ENCODE results near the gene DCP1B.
"Not testable (repeated sequence)": the region's sequence is repeated elsewhere in the genome, so short reads cannot be mapped to it uniquely, and the experiment has no call there.

DCP1B gene

DNA sequence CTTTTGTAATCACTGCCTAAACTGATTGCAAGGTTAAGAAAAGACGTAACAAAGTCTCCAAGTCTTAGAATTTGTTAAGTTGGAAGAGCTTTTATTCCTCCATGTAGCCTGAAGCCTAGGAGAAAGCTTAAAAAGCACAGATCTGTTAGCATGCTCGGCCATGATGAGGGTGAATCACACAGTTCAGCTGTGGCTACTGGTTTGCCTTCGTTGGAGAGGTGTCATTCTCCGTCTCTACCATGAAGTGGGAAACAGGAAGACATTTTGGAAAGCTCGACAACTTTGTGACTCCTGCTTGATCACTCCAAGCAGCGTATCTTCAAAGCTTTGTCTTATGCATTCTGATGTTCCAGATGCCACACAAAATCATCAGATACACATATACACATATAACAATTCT lies 27.1 kb downstream of the DCP1B start:
- no peak for DNase-seq (ENCODE audit: low read depth in 1 of 2, low spot score in 1 of 2)

DNA sequence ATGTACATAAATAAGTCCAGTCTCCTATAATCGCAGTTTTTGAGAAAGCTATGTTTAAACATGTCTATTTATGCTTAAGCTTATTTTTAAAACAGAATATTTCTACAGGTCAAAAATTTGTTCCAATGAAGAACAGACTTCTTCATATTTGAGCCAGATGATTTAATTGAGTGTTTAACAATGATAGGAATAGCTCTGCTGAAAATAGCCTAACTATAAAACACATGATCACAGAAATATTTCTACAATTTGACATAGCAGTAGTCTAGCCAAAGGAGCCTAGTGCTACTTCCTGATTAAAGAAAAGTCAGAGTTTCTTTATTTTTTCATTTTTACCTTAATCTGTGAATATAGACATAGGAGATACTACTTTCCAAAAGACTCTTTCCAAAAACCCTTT lies 29.4 kb downstream of the DCP1B start:
- no peak for DNase-seq (ENCODE audit: low read depth in 1 of 2, low spot score in 1 of 2)

DNA sequence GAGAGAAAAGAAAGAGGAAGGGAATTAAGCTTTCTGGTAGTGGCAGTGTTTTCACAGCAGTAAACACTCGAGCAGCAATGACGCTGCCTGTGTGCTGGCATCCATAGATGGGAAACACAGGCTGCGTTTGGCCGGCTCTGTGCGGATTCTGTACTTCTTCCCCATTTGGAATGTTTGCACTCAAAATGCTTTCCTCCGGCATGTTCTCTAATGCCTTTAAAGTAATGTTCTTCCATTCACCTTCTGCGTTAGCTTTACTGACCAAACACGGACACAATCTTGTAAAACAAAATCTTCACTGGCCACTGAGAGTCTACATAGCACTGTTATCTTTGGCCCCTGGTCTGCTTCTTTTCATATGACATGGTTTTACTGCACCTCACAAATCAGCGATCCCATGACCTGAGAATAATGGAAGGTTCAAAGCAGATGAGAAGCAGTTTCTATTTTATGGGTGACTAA lies 31.4 kb downstream of the DCP1B start:
- DNase-seq (ENCODE audit: low read depth in 1 of 2, low spot score in 1 of 2) = no peak

DNA sequence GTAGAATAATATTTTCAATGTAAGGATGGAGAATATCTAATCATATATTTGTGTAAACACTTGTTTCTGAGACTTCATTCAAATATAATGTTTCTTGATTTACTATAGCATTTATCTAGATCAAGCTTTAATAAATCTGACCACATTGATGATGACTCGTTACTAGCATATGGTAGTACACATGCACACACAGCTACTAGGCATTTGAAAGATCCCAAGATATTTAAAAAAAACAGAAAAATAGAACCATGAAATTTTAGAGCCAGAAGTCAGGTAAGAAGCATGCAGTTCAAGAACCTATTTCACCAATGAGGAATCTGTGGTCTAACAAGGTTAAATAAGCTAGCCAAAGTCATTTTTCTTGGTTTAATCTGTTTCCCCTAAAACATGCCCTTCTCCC lies 32.0 kb downstream of the DCP1B start:
- DNase-seq (ENCODE audit: low read depth in 1 of 2, low spot score in 1 of 2) = no peak

DNA sequence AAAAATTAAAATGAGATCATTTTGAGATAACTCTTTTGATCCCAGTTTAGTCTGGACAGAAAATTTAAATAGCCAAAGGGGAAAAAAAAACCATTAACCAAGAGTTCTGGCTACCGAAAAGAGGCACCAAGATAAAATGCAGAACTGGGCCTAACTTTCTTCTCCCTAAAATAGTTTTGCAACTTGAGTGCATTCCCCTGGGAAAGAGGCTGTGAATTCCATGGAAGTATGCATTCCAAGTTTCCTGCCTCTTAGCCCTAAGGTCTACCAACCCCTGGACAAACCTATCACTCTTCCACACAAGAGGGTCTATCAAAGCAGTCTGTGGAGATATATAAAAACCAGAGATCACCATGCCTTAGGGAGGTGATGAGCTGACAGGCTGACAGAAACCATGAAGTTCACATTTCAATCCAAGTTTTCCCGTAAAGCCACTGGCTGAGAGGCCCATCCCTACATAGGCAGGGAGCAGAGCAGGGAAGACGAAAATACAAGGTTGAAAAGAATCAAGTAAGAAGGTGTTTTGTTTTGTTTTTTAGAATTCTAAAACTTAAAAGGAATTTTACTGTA lies 33.8 kb downstream of the DCP1B start:
- DNase-seq (ENCODE audit: low read depth in 1 of 2, low spot score in 1 of 2) = no peak

DNA sequence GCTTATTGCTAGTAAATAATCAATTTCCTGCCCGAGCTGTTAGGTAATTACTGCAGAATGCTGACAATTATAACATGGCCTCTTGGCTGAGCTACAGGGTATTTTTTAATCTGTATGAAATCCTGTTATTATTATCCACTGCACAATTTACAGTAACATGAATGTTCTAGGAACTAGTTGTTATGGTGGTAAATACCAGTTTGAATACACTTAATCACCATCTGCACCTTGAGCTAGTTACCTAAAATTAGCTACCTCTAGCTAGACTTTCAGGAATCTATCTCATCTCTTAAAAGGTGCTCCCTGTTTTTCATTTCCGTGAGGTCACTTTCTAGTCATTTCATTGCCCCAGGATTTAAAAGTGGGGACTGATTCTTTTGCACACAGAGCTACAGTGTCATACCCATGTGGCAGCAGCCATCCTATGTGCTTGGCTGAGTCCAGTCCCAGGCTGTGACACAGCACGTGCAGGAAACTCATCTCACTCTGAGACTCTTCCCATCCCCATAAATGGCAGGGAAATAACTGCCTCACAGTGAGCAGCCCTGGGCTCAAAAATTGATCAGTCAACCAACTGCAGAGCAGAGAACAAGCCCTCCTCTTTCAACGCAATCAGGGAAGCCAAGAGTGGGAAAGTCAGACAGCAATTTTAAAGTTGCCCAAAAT lies 37.6 kb downstream of the DCP1B start:
- no peak for DNase-seq (ENCODE audit: low read depth in 1 of 2, low spot score in 1 of 2)

DNA sequence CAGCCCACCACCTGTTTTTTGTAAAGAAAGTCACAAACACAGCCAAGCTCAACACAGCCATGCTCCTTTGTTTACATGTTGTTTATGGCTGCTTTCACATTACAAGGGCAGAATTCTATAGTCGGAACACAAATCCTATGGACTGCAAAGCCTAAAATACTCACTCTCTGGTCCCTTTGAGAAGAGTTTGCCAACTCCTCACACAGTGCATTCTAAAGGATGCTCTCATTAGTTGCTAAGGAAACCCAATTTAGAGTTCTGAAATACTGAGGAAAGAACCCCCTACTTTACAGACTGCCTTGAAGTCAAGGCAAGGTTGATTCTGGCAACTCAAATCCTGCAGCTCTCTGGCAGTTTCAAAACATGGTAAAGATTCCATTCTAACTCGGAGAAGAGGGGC lies 38.3 kb downstream of the DCP1B start:
- DNase-seq (ENCODE audit: low read depth in 1 of 2, low spot score in 1 of 2) = no peak

DNA sequence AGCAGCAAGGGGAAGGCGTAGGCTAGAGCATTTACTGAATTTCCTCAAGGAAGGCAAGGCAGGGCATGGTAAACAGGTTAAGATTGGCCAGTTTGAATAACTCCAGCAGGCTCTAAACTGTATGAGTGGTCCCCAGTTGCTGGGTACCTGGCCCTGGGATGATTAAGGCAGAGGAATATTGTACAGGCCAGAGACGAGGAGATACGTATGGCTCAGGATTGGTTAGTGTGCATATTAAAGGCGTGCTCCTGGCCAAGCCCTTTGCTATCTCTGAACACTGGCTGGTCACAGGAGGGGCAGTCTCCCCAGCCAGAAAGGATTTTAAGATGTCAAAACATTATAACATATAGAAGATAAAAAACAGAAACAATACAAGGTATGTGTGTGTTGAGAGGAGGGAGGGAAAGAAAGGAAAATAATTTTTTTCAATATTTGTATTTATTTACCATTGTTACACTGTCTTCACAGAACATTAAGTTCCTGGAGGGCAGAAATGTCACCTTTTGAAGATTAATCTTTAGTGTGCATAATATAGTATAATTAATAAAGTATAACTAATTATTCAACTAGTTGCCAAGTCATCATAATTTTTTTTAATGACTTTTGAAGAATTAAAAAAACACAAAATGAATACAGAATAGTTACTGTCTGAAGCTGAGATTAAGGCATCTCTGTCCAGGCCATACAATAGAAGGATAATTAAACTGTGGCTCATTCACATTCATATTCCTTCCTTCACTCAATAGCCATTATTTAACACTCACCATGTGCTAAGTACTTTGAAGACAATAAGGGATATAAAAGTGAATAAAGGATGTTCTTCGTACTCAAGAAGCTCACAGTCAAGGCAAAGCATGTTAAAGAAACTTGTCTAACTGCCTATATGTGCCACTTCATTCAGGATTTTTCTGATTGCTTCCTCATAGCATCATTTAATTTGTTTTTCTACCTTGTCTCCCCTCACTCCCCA lies 41.9 kb downstream of the DCP1B start:
- no peak for DNase-seq (ENCODE audit: low read depth in 1 of 2, low spot score in 1 of 2)

DNA sequence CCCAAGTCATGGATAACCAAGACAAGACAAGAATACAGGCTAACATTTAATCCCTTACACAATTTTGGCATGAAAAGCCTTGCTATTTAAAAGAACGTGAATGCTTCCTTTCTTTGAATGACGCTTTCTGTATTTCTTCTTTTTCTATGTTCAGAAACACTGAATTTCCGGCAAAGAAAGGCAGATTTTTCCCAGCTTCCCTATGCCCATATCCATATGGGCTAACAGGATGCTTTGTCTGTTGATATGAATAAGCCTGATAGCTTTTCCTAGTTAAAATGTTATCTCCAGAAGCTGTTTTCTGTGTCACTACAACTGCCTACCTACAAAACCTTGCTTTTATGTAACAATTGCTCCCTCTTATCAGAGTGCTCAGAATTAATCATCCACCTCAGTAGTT lies 47.5 kb downstream of the DCP1B start:
- no peak for DNase-seq (ENCODE audit: low read depth in 1 of 2, low spot score in 1 of 2)

DNA sequence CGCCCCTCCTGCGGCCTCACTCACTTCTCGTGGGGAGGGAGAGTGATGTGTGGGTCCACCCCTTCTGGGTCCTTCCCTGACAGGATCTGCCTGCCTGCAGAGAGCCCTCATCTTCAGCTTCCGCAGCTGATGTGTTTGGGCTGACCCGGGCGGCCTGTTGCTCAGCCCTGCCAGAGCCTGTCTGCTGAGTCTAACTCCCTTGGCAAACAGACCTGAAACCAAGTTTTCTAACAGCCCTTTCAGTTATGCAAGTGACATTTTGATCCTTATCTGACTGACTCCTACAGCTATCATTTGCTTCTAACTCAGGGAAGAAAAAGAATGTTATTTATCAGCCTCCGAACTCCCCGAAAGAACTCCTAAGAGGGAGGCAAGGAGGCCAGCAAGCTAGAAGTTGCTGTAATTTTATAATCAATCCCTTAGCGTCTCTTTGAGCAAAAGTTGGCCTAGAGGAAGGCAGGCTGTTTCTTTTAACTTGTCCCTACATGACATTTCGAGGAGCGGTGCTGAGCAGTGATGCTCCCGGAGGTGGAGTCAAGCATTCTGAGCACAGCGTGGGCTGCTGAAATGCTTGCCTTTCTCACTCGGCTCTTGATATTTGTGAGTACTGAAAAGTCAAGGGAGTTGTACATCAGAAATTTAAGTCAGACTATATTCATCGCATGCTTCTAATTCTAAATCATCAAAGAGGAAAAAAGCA lies 54.3 kb downstream of the DCP1B start:
- DNase-seq (ENCODE audit: low read depth in 1 of 2, low spot score in 1 of 2) = no peak

DNA sequence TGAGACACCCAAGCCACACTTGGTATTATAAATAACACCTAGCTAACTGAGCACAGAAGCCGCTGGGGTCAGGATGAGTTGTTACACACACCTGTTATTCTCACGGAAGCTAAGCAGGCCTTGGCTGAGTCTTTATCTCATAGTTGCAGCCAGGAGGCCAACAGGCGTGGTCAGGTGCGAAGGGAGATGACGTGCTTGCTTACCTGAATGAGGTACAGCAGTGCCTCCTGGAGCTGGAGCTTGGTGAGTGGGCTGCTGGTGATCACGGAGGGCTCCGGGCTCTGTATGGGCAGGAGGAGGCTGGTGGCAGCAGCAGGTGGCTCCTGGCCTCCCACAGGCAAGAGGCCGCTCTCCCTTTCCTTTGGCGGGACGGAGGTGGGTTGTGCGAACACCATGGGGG lies 55.4 kb downstream of the DCP1B start:
- DNase-seq (ENCODE audit: low read depth in 1 of 2, low spot score in 1 of 2) = no peak

DNA sequence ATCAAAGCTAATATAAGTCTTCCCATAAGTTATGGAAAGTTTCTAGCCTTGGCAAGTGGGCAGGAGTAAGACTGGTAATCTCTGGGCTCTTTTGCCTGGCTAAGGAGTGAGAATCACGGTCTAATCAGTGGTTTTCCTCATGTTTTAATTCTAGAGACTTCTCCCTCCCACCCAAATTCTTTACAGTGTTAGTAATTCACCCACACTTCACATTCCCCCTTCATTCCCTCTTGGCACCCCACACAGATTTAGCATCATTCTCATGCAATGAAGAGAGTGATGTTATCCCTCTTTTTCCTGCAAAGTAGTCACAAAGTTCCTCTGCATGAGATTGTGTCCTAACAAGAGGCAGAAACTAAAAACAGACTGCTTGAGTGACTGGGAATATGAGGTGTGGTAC lies 57.2 kb downstream of the DCP1B start:
- no peak for DNase-seq (ENCODE audit: low read depth in 1 of 2, low spot score in 1 of 2)

DNA sequence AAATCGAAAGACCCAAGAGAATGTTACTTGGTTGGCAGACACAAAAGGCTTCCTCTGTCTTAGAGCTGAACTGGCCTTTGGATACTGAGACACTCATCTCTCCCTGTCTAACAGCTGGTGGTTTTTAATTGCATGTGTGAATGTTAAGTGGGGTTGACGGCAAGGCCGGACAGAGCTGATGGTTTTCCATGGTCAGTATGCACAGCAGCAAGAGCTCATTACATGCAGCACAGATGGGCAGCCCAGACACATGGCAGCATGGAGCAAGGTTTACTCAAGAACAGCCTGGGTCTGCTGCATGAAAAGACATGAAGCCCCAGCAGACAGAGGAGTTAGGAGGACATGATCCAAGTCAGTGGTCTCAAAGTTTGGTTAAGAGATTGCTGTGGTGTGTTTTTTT lies 58.0 kb downstream of the DCP1B start:
- no peak for DNase-seq (ENCODE audit: low read depth in 1 of 2, low spot score in 1 of 2)

DNA sequence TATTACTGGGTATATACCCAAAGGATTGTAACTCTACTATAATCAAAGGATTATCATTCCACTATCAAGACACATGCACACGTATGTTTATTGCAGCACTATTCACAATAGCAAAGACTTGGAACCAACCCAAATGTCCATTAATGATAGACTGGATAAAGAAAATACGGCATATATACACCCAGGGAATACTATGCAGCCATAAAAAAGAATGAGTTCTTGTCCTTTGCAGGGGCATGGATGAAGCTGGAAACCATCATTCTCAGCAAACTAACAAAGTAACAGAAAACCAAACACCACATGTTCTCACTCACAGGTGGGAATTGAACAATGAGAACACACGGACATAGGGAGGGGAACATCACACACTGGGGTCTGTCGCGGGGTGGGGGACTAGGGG lies 58.8 kb downstream of the DCP1B start:
- DNase-seq (ENCODE audit: low read depth in 1 of 2, low spot score in 1 of 2) = not testable (repeated sequence)

DNA sequence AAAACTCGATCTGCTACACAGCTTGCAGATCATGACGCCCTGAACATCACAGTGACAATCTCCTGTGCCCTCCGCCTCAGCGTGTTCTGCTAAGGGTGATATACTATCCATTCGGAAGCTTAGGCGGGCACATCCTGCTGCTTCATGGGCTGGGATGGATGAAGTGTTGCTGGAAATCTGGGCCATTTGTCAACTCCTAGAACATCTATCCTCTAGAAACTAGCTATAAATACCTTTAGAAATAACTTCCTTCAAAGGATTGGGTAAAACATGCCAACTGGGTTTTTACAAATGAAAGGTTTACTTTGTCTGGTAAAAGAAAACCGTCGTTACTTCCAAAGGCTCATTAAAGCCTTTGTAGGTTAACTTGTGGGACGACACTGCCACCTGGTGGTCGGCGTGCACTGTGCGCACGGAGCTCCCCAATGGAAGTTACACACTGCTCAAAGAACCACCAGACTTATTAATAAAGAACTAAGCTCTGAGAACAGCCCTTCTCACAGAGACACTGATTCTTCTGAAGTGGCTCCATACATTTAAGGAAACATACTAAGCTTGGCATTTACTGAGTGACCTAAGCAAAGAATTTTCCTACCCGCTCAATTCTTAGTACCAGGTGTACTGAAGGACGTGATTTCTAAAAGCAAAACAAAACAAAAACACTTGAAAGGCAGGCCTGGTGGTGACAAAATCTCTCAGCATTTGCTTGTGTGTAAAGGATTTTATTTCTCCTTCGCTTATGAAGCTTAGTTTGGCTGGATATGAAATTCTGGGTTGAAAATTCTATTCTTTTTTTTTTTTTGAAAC lies 64.3 kb downstream of the DCP1B start:
- peak; percentile 77 to 88 for DNase-seq (ENCODE audit: low read depth in 1 of 2, low spot score in 1 of 2)

DNA sequence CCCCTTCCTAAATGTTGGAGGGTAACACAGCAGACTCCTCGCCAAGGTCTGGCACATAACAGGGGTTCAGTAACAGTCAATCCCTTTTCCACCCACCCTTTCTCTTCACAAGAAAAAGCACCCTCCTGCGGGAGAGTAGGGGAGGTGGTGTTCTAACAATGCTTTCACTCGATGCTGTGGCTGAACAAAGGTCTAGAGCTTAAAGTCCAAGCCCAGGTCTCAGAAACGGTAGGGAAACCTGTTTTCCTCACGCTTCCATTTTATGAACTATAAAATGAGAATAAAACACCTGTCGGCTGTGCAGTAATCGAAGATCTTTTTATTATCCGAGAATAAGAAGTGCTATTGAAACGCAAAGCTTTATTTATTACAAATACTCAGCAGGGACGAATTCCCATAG lies 64.9 kb downstream of the DCP1B start:
- no peak for DNase-seq (ENCODE audit: low read depth in 1 of 2, low spot score in 1 of 2)

DNA sequence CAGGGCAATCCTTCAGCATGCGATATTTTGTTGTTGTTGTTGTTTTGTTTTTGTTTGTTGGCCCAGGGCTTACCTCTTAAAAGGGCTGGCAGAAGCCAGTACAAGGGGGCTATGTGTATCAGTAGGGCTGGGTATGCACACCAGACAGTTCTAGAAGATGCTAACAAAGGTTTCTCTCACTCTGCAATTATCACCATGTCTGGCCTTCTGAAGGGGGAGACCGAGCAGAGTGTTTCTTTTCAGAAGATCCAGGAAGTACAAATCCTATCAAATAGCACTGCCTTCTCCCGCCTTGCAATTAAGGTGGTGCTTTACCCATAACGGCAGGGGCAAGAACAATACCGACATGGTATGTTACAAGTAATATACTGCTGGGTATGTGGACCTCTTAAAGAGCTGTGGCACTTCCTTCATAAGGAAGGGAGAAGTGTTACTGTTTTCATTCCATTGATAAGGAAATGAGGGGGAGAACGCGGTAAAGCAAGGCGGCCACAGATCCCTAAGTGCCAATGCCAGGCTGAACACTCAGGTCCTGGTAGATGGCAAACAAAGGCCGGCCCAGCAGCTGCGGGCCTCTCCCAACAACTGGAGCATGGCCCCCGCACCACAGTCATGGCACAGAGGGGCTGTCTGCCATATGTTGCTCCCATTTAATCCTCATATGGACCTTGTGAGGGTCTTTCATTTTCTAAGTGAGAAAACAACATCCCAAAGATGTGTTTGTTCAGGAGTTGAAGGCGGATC lies 66.6 kb downstream of the DCP1B start:
- no peak for DNase-seq (ENCODE audit: low read depth in 1 of 2, low spot score in 1 of 2)

DNA sequence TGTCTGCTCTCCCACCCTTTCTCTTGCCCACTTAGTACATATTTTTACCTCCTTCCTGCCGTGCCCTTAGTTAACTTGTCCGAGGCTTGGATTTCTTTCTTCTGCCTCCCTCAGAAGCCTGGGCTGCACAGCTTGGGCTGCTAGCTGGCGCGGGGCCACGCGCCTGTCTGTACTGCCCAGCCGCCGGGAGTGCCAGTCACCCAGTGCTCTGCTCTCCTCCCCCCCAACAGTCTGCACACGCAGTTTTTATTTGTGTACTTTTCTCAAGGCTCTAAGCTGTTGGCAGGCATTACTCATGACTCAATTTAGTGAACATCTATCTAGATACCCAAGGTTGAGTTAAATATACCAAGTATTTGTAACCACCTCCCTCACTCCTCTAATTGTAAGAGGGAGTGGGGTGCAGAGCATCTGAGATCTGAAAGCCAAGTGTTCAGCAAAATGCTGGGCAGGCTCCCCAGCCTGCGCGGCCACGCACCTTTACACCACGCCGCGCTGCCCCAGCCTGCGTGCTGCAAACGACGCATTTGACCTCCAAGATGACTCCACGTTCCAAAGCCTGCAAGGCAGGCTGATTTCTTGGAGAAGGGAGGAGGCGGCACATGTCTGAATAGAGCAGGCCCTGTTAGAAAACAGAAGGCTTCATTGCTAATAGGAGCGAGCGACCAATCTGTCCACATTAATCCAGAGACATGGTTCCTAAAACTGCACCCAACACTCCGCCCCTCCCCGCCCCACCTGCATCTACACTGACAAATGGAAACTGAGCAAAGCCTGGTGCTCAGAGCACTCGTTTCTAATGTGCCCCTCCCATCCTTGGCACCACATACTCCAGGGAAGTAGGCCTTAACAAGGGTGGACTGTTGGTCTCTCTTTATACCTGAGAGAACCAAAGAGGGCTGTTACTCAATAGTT lies 67.6 kb downstream of the DCP1B start:
- DNase-seq (ENCODE audit: low read depth in 1 of 2, low spot score in 1 of 2) = no peak
